GM18907 (cell line): ENCODE results near the gene PCP4.

Experiments
- ATAC-seq: cut with Tn5 transposase; IDR thresholded peaks from one replicate; pipeline ENCODE4 v1.9.1; 2021; ENCODE audit warnings: mild to moderate bottlenecking, moderate library complexity; ENCODE audit not compliant: unreplicated experiment

PCP4 gene

DNA sequence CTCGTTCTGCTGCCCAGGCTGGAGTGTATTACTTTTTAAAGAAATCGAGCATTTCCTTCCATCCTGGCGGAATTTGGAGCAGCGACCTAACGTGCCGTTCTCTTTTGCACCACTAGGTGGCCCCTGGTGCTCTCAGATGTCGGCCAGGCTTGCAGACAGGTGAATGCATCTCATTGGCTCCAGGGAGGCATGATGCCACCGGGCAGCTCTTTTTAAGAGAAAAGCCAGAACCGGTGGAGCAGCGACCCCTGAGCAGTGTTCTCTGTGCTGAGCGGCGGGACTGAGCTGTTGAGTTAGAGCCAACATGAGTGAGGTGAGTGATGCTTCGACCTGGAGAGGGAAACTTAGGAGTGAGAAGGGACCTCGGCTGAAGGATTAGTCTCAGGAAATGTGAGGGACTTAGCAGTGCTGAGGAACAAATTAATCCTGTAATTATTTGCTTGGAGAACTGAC is at the start of gene PCP4:
Gene PCP4 (plus strand): TSS at position 241 of the 453 bp plus-strand sequence. CDS start 64 bp downstream, at position 305.
- ATAC-seq, result no peak

DNA sequence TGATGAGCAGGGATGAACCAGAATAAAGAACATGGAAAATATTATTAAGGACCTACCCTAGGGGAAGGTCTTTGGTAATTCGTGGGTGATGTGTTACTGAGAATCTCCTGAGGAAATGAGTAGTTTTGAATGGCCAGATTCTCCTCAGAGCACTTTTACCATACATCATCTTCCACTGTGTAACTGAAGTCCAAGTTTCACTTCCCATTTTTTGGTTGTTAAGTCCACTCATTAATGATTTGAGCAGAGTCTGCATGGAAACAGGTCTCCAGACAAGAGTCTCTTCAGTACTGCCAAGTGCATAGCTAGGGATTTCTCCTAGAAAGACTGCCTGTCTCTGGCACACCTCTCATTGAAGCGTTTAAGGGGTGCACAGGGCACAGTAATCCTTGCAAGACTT is 48.7 kb upstream of the PCP4 start:
- ATAC-seq, result no peak

DNA sequence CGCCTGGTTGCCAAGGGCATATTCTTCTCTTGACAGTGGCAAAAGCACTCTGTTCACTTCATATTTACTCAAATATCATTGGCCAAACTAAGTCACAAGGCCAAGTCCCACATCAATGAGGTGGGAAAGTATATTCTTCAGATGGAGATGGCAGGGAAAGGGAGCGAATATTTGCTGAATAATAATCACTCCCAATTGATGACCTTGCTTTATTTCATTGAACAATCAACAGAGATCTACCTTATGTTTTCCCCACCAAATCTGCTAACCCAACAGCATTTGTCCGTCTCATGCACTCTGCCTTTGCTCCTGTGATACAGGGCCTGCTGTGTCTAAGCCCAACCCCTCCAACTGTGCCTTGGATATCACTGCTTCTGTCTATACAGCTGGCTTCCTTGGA is 45.2 kb upstream of the PCP4 start:
- ATAC-seq, result no peak

DNA sequence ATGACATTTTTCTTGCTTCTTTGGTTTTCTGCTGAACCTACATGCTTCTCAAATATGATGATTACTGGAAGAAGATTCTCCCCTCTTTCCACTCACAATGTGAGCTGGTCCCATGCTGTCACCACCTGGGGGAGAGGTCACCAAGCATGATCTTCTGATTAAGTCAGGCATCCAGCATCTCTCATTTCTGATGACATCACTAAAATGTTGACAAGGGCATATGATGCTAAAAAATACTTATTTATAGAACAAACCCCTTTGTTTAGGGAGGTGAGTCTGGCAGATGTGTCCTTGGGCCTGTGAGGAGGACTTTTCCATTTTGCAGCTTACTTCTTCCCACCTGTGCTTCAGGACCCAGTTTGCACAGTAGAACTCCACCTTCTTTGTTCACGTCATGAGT is 42.0 kb upstream of the PCP4 start:
- ATAC-seq, result no peak

DNA sequence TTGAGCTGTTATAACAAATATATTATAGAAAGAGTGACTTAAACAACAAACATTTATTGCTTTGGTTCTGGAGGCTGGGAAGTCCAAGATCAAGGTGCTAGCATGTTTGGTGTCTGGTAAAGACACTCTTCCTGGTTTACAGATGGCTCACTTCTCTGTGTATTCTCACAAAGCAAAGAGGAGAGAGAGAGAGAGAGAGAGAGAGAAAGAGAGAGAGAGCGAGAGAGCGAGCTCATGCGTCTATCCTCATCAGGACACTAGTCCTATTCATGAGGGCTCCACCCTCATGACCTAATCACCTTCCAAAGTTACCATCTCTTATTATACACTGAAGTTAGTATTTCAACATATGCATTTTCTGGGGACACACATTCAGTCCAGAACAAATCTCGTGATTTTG is 32.7 kb upstream of the PCP4 start:
- ATAC-seq, result no peak

DNA sequence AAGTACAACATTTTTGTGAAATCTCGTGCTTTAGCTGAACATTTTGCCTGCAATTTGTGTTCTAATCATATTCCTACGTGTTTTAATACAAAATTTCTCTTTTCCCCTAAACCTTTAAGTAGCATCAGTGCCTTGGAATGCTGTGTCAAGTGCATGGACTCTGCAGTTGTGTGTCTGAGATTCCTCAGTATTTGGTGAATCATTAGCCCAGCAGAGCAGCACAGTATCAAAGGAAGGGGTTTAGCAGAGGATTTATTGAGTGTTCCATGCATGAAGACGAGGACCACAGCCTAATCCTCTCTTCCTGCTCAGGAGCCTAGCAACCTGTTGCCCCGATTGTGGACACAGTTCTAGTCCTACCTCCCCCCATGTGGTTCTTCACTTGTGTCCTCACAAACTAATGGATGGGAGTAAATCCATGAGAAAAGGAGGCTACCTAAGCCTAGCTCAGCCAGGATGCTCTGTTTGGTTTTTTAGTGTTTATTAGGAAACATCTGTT is 29.3 kb upstream of the PCP4 start:
- ATAC-seq, result no peak

DNA sequence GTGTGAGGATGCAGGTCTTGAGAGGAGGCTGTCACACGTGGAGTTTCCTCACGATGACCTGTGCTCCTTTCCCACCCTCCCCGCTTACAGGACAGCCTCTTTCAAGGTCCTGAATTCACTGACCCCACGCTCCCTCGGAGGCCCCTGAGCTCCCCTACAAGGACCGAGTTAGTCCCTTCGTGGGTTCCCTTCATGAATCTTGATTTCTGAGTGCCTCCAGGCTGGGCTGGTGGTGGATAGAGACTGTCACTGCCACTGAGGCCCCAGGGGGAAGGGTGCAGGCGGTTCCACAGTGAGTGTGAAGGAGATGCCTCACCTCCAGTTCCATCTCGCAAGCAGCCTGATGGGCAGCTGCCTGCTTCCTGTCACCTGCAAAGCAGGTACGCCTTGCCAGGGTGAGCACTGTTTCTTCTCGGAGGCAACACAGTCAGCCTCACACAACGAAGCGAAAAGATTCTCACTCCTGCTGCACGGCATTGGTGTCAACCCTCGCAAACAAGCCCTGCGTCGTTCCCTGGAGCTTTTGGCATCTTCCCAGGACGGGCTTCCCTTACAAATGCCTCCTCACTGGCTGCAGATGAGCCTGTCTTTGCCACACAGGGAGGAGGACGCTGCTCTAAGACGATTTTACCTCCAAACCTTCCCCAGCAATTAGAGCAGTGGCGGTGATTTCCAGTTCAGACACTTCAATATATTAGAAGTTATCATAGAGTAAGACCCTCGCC is 26.7 kb upstream of the PCP4 start:
- no peak for ATAC-seq

DNA sequence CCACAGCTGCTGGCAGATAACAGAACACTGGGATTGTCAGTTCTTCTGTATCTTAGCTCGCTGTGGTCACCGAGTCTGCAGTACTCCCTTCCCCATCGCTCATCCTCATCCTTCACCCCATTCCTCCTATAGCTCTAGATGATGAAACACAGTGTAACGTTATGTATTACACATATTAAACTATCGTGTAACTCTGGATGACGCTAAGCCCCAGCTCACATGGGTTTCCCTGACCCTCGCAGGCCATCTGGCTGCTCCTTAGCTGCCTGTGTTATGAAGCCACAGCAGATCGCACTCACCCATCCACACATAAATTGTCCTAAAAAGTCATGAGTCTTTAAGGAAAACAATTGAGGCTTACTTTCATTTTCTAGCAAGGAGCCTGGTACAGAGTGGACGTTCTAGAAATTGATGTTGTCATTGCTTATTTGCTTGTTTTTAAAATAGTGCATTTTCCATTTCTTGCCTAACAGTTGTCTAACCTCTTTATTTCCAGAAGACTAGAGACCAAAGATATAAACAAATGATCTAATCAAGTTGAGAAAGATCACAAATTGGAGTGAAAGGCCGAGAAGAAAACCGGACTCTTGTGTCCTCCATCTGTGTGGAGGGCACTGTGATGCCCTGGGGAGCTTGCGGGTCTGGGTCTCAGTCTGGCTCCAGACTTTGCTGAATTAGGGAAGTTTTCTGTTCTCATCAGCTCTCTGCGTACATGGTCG is 24.3 kb upstream of the PCP4 start:
- no peak for ATAC-seq

DNA sequence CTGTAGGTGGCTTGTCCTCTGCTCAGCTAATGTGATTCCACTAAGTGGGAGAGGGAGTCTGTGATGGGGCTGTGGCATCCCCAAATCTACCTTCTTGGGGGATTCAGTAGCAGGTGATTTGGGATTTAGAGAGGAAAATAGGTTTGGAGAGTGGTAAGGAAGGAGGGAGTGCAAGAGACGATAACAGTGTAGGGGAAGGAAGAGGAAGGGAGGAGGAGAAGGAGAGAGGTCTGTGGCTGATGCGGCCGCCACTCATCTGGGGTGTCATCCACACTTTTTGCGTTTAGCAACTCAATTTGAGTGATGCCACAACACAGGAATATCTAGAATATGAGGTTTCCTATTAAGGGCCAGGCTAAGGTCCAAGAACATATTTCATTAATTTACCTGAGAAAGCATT is 23.8 kb upstream of the PCP4 start:
- no peak for ATAC-seq

DNA sequence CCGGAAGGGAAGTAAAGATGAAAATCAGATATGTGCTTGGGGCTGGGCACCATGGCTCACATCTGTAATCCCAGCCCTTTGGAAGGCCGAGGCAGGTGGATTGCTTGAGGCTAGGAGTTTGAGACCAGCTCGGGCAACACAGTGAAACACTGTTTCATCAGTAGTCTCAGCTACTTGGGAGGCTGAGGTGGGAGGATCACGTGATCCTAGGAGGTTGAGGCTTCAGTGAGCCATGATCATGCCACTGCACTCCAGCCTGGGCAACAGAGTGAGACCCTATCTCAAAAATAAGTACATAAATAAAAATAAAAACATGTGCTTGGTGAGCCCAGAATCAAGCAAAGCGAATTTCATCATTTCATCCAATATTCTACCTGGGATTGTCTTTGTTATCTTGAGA is 23.3 kb upstream of the PCP4 start:
- ATAC-seq, result no peak

DNA sequence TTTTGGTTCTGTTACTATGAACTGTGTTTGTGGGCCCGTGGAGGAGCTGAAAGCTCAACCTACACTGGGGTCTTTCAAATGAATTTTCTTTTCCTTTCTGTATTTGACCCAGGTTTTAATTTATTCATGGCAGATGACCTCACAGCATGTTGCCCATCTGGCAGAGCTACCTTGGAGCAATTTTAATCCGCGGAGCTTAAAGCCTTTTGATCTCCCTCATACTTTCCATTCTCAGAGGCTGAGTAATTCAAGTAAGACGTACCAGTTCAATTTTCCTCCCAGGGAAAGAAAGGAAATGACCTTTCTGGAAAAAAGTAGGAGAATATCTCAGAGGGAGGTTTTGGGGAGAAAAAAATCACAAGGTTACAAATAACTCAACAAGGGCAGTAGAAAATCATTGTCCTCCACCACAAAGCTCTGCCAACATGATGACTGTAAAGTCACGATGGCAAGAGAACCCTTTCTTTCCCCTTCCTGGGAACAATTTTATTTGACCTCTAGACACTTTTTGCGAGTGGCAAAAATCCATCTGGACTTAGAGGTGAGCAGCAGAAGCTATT is 21.6 kb upstream of the PCP4 start:
- no peak for ATAC-seq

DNA sequence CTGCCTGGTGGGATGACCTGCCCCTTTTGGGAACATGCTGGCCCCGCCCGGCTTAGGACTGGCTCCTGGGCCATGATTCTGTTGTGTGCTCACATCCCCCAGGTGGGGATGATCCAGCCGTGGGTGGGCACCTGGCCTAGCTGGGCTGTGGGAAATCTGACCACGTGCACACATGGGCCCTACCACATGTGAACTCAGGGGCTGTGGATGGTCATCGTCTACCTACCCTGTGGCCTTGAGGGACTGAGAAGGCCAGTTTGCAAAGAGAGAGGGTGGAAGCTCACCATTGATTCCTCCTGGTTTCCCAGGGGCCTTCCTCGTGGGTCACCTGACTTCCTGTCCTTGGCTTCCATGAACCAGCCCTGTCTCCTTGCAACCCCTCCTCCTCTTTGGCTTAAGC is 19.4 kb upstream of the PCP4 start:
- no peak for ATAC-seq

DNA sequence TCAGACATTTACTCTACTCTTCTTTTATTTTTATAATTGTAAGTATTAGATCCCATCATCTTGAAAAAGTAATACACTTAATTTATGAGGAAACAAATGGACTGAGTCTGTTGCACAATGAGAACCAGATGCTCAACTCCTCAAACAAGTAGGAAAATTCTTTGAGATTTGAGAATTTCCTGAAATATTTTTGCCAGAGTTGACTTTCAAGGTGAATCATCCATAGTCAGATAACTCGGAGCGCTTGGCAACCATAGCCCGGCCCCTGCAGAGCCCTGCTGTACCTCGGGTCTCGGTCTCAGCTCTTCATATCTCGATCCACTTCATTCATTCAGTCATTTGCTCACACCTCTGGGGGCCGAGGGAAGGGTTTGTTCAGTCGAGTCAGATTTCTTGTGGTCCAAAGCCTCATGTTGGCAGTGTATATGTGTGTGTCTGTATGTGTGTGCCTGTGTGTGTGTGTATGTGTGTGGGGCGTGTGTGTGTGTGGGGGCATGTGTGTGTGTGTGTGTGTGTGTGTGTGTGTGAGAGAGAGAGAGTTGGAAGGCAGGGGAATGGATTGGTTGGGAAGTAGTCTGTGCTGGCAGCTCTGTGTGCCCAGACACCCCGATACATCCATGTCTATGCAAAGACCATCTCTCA is 18.1 kb upstream of the PCP4 start:
- no peak for ATAC-seq

DNA sequence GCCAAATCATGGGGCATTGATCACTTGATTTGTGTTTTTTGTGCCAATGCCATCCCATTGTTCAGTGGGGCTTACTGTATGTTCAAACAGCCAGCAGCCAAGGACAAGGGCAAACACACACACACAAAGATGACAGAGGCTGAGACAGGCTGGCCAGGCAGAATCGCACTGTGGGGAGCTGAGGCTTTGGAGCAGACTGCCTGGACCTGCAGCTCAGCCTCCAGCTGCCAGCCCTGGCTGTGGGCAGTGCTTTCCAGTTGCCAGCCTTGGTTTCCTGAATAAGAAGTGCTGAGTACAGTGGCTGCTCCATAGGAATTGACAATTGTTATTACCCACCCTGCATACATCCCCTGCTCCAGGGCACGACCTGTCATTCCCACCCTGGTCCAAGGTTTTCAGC is 16.9 kb upstream of the PCP4 start:
- no peak for ATAC-seq

DNA sequence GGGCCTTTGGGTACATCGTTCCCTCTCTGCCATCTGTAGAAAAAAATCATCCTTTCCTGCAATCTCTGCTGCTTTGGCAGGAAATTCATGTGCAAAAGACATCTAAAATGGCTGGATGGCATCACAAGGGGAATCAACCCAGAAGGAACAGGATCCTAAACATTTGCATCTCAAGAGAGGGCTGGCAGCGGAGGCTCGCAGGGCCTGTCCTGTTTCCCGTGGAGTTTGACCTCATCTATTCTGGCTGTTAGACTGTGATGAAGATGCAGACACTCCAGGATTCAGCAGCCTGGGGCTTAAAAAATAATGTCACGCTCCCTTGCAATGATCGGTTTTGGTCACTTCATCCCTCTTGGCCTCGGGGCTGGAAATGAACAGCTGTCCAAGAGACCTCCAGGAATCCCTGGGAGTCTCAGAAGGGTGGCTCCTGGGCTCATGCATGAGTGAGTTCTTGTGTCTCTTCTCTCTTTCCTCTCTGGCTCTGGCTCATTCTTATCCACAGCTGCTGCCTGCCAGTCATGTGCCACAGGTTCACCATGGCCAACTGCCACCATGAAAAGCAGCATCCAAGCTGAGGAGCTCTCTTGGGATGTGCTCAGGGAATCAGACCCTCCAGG is 16.1 kb upstream of the PCP4 start:
- no peak for ATAC-seq

DNA sequence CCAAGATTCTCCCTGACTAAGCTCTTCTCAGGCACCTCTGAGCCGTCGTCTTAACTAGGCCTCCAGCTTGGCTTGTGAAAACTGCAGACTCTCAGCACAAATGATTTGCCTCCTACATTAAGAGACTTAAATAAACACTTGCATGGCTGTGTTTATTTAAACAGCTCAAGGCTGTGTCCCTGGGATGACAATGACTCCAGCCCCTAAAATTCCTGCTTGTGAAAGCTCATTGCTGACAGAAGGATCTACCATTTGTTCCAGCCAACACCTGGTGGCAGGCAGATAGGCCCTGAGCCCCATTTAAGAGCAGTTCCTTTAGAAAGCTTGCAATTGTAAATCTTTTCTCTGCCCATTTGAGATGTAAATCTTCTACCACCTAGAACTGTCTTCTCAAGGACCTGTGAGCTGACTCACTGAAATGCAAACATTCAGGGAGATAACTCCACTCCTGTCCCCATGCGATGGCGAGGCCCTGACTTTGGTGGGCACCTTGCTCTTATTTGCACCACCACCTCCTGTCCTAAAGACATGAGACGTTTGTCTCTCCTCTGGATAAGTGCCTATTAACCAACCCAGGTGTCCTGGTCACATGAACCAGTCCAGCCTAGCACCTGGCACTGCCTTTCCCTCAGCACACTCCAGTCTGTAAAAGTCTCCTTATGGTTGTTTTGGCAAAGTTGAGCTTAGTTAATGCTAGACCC is 15.1 kb upstream of the PCP4 start:
- ATAC-seq, result no peak

DNA sequence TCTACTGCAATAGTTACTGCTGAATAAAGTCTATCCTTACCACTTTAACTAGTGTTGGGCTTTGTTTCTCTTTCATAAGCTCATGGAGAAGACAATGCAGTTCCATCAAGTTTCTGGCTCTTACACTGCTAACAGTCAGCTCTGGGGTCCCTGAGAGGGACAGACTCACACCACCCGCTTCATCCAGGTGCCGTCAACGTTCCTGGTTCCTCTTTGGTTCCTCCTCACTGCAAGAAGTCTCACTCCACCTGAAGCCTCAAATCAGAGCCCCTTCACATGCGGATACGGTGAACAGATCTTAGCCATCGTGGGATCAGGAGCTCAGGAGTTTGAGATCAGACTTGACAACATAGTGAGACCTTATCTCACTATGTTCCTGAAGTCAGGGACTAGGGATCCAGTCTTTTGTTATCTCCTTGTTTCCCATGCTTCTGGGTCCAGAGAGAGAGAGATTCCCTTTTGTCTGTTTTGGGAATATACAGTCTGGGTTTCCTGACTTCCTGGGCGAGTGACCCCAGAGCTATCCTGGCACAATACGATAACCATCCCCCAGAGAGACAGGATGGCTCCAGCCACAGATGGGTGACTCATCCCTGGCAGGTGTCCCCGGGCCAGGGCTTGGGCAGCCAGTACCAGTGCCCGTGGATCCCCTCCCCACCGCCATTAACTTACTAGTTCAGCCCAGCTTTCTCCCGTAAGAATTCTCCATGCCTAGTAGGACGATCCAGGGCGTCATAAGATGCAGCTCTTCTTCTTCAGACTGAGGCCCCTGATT is 14.3 kb upstream of the PCP4 start:
- ATAC-seq, result no peak

DNA sequence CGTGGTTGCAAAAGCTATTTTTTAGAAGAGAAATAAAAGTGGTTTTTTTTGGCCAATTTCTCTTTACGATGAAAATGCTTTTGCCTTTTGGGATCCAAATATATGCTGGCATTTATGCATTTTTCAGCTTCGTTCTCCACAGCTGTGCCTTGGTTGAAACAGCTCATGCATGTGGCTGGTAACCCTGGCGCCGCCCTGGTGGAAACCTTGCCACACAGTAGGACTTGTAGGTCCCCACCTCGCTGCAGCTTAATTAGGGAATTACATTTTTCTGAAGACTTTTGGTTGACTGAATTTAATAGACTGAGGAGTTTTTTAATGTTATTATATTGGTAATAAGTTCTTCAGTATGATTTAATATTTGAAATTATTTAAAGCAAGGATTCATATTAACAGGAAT is 12.7 kb upstream of the PCP4 start:
- no peak for ATAC-seq

DNA sequence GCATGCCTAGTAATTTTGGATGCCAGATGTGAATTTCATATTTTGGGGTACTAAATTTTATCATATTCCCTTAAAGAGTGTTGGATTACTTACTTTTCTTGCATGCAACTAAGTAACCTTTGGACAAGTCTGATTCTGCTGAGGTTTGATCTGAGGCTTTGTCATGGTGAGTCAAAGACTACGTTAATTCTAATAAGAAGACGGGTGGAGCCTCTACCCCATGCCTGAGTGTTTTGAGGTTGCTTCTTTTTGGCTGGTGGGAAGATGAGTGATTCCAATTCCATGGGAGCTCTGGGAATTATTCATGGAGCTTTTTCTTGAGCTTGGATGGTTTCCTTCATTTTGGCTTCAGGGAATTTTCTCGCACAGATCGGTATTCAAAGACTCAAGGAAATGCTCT is 11.6 kb upstream of the PCP4 start:
- no peak for ATAC-seq

DNA sequence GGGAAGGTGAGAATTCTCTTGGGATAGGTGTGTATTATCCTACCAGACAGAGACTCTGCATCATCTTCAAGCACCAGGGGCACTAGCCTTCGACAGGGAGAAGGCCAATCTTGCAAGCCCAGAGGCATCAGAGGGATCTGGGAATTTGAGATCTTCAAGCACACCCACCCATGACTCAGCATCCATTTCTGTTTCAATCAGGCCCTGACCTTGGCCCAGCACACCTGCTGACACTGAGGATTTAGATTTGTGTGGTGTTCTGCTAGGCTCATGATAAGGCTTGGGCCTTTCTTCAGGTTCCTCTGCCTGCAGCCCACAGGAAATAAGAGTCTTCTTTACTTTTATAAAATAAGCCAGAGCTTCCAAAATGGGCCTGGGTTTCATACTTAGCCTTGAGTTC is 6.6 kb upstream of the PCP4 start:
- no peak for ATAC-seq
